Measurements from ENCODE around the gene KIF26B. TPM values are rescaled to one million over a fixed set of nuclear protein-coding genes. Genes with fewer than 3 reads are reported as not detected.

The KIF26B gene
- total and polyA plus RNA-seq, 2 of the 4 experiments (the other 2 are of a cell fraction), result 0.53 to 0.54 TPM

- POLR2A ChIA-PET (ENCODE audit: unreplicated experiment), result no interaction called here
- TF ChIP-seq, protein P1, sequence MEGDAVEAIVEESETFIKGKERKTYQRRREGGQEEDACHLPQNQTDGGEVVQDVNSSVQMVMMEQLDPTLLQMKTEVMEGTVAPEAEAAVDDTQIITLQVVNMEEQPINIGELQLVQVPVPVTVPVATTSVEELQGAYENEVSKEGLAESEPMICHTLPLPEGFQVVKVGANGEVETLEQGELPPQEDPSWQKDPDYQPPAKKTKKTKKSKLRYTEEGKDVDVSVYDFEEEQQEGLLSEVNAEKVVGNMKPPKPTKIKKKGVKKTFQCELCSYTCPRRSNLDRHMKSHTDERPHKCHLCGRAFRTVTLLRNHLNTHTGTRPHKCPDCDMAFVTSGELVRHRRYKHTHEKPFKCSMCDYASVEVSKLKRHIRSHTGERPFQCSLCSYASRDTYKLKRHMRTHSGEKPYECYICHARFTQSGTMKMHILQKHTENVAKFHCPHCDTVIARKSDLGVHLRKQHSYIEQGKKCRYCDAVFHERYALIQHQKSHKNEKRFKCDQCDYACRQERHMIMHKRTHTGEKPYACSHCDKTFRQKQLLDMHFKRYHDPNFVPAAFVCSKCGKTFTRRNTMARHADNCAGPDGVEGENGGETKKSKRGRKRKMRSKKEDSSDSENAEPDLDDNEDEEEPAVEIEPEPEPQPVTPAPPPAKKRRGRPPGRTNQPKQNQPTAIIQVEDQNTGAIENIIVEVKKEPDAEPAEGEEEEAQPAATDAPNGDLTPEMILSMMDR (conservative IDR thresholded peaks at IDR 0.05; ENCODE audit: low read depth, low read length), result no peak
- no peak for TF ChIP-seq BHLHE40 (IDR thresholded peaks at IDR 0.05; ENCODE audit: low read depth, low read length)
- TF ChIP-seq MXI1 (IDR thresholded peaks at IDR 0.05; ENCODE audit: borderline replicate concordance, low read depth, low read length), result no peak
- TF ChIP-seq, protein P2, sequence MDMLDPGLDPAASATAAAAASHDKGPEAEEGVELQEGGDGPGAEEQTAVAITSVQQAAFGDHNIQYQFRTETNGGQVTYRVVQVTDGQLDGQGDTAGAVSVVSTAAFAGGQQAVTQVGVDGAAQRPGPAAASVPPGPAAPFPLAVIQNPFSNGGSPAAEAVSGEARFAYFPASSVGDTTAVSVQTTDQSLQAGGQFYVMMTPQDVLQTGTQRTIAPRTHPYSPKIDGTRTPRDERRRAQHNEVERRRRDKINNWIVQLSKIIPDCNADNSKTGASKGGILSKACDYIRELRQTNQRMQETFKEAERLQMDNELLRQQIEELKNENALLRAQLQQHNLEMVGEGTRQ (IDR thresholded peaks at IDR 0.05; ENCODE audit: low read depth, low read length), result no peak
- TF ChIP-seq MAFK (IDR thresholded peaks at IDR 0.05; ENCODE audit: low read depth, low read length), result no peak
- TF ChIP-seq CEBPB (IDR thresholded peaks at IDR 0.05; ENCODE audit: low read depth, low read length), result no peak
- no peak for TF ChIP-seq RCOR1 (IDR thresholded peaks at IDR 0.05; ENCODE audit: insufficient replicate concordance, low read length)
- TF ChIP-seq, protein P3, sequence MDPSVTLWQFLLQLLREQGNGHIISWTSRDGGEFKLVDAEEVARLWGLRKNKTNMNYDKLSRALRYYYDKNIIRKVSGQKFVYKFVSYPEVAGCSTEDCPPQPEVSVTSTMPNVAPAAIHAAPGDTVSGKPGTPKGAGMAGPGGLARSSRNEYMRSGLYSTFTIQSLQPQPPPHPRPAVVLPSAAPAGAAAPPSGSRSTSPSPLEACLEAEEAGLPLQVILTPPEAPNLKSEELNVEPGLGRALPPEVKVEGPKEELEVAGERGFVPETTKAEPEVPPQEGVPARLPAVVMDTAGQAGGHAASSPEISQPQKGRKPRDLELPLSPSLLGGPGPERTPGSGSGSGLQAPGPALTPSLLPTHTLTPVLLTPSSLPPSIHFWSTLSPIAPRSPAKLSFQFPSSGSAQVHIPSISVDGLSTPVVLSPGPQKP (IDR thresholded peaks at IDR 0.05; ENCODE audit: borderline replicate concordance, low read depth, low read length), result no peak
- TF ChIP-seq RAD21 (IDR thresholded peaks at IDR 0.05; ENCODE audit: low read length), result no peak
- TF ChIP-seq NFE2L2 (IDR thresholded peaks at IDR 0.05; ENCODE audit: low read depth, low read length), result no peak
- no peak for TF ChIP-seq RFX5 (IDR thresholded peaks at IDR 0.05; ENCODE audit: low read depth, low read length)
- no peak for TF ChIP-seq SMC3 (IDR thresholded peaks at IDR 0.05; ENCODE audit: low read depth, low read length)
- no peak for TF ChIP-seq CHD1 (IDR thresholded peaks at IDR 0.05; ENCODE audit: low read depth, low read length)
- no peak for TF ChIP-seq POLR2A (IDR thresholded peaks at IDR 0.05; ENCODE audit: low read depth, low read length)
- TF ChIP-seq FOS (IDR thresholded peaks at IDR 0.05; ENCODE audit: low read depth, low read length), result no peak
- TF ChIP-seq MAZ (IDR thresholded peaks at IDR 0.05; ENCODE audit: borderline replicate concordance, low read depth, low read length), result no peak
- BruUV-seq (replicated peaks), result no TSS peak
Observed at GRCh38 chr1:245416781-245417180, 262.0 kb downstream of the KIF26B start.

More at GRCh38 chr1:245416781-245417180, 262.0 kb downstream of the KIF26B start:
- H2AK5ac ChIP-seq (ENCODE audit: low read depth, low read length), result no peak overlapping the region
- no peak overlapping the region for H3K4ac ChIP-seq (ENCODE audit: low read depth, low read length)
- no peak overlapping the region for H2BK20ac ChIP-seq (ENCODE audit: low read depth, low read length)
- intact Hi-C loops (cut with micrococcal nuclease) (loop anchor here (10.0 kb wide), 1 partner anchor 588 kb away; no protein-coding TSS in a partner anchor), in situ Hi-C loops (cut with MboI; ENCODE audit: low sequenced_read_pairs) (no loop called here), dilution Hi-C loops (cut with HindIII; ENCODE audit: low sequenced_read_pairs, unreplicated experiment) (no loop called here)
- H4K91ac ChIP-seq (ENCODE audit: insufficient read depth, low read depth, low read length), result no peak overlapping the region
- H3K18ac ChIP-seq (ENCODE audit: low read depth, low read length), result no peak overlapping the region
- H4K8ac ChIP-seq (ENCODE audit: low read depth in 2 of 2, low read length in 2 of 2), result no peak overlapping the region
- H2AK9ac ChIP-seq (replicated peaks; ENCODE audit: low read depth, low read length, poor library complexity), result no peak overlapping the region
- peaks cover 5% of the 10 kb centered on the region for H3K36me3 ChIP-seq (ENCODE audit: control insufficient read depth, insufficient read depth, low read length)
- no peak overlapping the region for H3K9ac ChIP-seq (ENCODE audit: low read depth, low read length)
- ATAC-seq (ENCODE audit: low read depth) (no peak), DNase-seq (no peak)
- H4K20me1 ChIP-seq (ENCODE audit: insufficient read depth, low read length), result no peaks in the 10 kb centered on the region
- H3K27me3 ChIP-seq (ENCODE audit: control insufficient read depth, insufficient read depth, low read length), result no peaks in the 10 kb centered on the region
- no peaks in the 10 kb centered on the region for H3K4me1 ChIP-seq (ENCODE audit: control insufficient read depth, insufficient read depth, low read length)
- CTCF ChIA-PET, result no interaction called here
- H3K79me1 ChIP-seq (ENCODE audit: low read depth in 1 of 2, low read length in 2 of 2), result no peaks in the 10 kb centered on the region
- no peak overlapping the region for H2BK120ac ChIP-seq (ENCODE audit: low read depth, low read length)
- H3K9me3 ChIP-seq (ENCODE audit: control insufficient read depth, insufficient read depth, low read length), result no peaks in the 10 kb centered on the region
- no peak overlapping the region for H2AFZ ChIP-seq (replicated peaks; ENCODE audit: low read length, poor library complexity)
- 0 out of 2 replicates have a peak, but pooled peaks cover 4% of the 10 kb centered on the region for H3K9me1 ChIP-seq (ENCODE audit: insufficient read depth, low read length)
- H2BK5ac ChIP-seq (ENCODE audit: low read depth, low read length, poor library complexity, severe bottlenecking), result no peak overlapping the region
- H3K4me3 ChIP-seq (ENCODE audit: insufficient read depth, low read depth, low read length), result no peak overlapping the region
- H3K56ac ChIP-seq (ENCODE audit: extremely low read depth, insufficient read depth, low read length), result no peak overlapping the region
- H3K27ac ChIP-seq (ENCODE audit: insufficient read depth, low read length), result no peak overlapping the region
- no peak overlapping the region for H2BK15ac ChIP-seq (ENCODE audit: low read depth, low read length)
- H4K5ac ChIP-seq (ENCODE audit: low read depth, low read length), result no peak overlapping the region
- no peak overlapping the region for H3K4me2 ChIP-seq (ENCODE audit: low read depth, low read length)
- no peak overlapping the region for H3K23ac ChIP-seq (ENCODE audit: low read depth, low read length)
- WGBS, 2 experiments (ENCODE audit: extremely low coverage in 2 of 2, insufficient read length in 1 of 2), result no CpG with 5 or more reads among the region's 2 CpGs
- H3K14ac ChIP-seq (replicated peaks; ENCODE audit: low read depth, low read length), result no peak overlapping the region

All from IMR-90 (cell line).